ENCODE data around the gene DHX38. TPM values are rescaled to one million over a fixed set of nuclear protein-coding genes. Genes with fewer than 3 reads are reported as not detected.
"Not testable (repeated sequence)": the region's sequence is repeated elsewhere in the genome, so short reads cannot be mapped to it uniquely, and the experiment has no call there.

Gene DHX38
- total RNA-seq: 53.4 TPM
- long read RNA-seq, partial matches to known transcripts: 18 of 29 reads
- long read RNA-seq, other reads (novel, unspliced or antisense): 11 of 29 reads

- peak; percentile 95 for DNase-seq (ENCODE audit: low spot score)
These were observed at the start of gene DHX38, which contains the start of gene TXNL4B for GRCh38 chr16:72093448-72094265. DHX38 (plus strand) TSS chr16:72093847; CDS start chr16:72096158, 2,311 bp downstream. TXNL4B (minus strand) TSS chr16:72093620; CDS start chr16:72090749, 2,871 bp downstream.

- no peak for DNase-seq (ENCODE audit: low spot score)
These were observed 49.4 kb upstream of the DHX38 start for GRCh38 chr16:72044296-72044695.

GRCh38 chr16:72044825-72045359 lies 48.8 kb upstream of the DHX38 start:
- no peak for DNase-seq (ENCODE audit: low spot score)

GRCh38 chr16:72049110-72049509 lies 44.5 kb upstream of the DHX38 start:
- no peak for DNase-seq (ENCODE audit: low spot score)

- DNase-seq (ENCODE audit: low spot score): no peak
These were observed 42.7 kb upstream of the DHX38 start for GRCh38 chr16:72050769-72051464.

GRCh38 chr16:72051818-72052217 lies 41.8 kb upstream of the DHX38 start:
- no peak for DNase-seq (ENCODE audit: low spot score)

- DNase-seq (ENCODE audit: low spot score): not testable (repeated sequence)
These were observed 39.3 kb upstream of the DHX38 start, which contains the start of gene HP for GRCh38 chr16:72054254-72054847. HP (plus strand) TSS chr16:72054505; CDS start chr16:72054653, 148 bp downstream.

GRCh38 chr16:72055911-72056310 lies 37.7 kb upstream of the DHX38 start:
- no peak for DNase-seq (ENCODE audit: low spot score)

GRCh38 chr16:72057313-72057712 lies 36.3 kb upstream of the DHX38 start:
- not testable (repeated sequence) for DNase-seq (ENCODE audit: low spot score)

- not testable (repeated sequence) for DNase-seq (ENCODE audit: low spot score)
These were observed 34.6 kb upstream of the DHX38 start for GRCh38 chr16:72059060-72059459.

GRCh38 chr16:72060405-72060804 lies 33.2 kb upstream of the DHX38 start:
- DNase-seq (ENCODE audit: low spot score): no peak

GRCh38 chr16:72061564-72061963 lies 32.1 kb upstream of the DHX38 start:
- DNase-seq (ENCODE audit: low spot score): no peak

- DNase-seq (ENCODE audit: low spot score): no peak
These were observed 29.2 kb upstream of the DHX38 start for GRCh38 chr16:72064361-72064894.

- DNase-seq (ENCODE audit: low spot score): no peak
These were observed 26.9 kb upstream of the DHX38 start for GRCh38 chr16:72066747-72067146.

GRCh38 chr16:72068930-72069329 lies 24.7 kb upstream of the DHX38 start:
- DNase-seq (ENCODE audit: low spot score): no peak

- DNase-seq (ENCODE audit: low spot score): no peak
These were observed 20.9 kb upstream of the DHX38 start for GRCh38 chr16:72072514-72073342.

- DNase-seq (ENCODE audit: low spot score): no peak
These were observed 20.0 kb upstream of the DHX38 start for GRCh38 chr16:72073560-72074230.

GRCh38 chr16:72075067-72075466 lies 18.6 kb upstream of the DHX38 start:
- DNase-seq (ENCODE audit: low spot score): not testable (repeated sequence)

GRCh38 chr16:72076991-72077706 lies 16.5 kb upstream of the DHX38 start:
- not testable (repeated sequence) for DNase-seq (ENCODE audit: low spot score)

Data from mesenteric fat pad (tissue), 1 donor.